Adrenal gland (tissue), 5 donors: ENCODE measurements around the gene DCANP1.

Experiments
- CTCF ChIP-seq, 6 experiments: fragments of 450-650 bp in 4 of 6; fragments of 200-600 bp in 2 of 6; sonication (generic) in 1 of 6; IDR thresholded peaks; 1 replicate in 5 of 6; 2 replicates in 1 of 6; pipeline versions ENCODE4 v1.5.1 to v1.8.0; 2016 to 2021; ENCODE audit warnings: antibody characterized with exemption in 6 of 6, mild to moderate bottlenecking in 2 of 6, moderate library complexity in 1 of 6
- POLR2A ChIP-seq, 2 donors: fragments of 450-650 bp; IDR thresholded peaks; one replicate each; pipeline ENCODE4 v1.6.1; 2017; ENCODE audit warnings: antibody characterized with exemption in 2 of 2, mild to moderate bottlenecking in 2 of 2, moderate library complexity in 1 of 2
- donor health status: DM: no; HTN: no; CAD: no.

GRCh38 chr5:135490245-135491037 lies 43.3 kb upstream of the DCANP1 start:
- TF ChIP-seq CTCF (IDR thresholded peaks at IDR 0.05) (no peak), POLR2A (IDR thresholded peaks at IDR 0.05) (no peak)
